Measurements from ENCODE around the gene DPH2.

Gene DPH2

DNA sequence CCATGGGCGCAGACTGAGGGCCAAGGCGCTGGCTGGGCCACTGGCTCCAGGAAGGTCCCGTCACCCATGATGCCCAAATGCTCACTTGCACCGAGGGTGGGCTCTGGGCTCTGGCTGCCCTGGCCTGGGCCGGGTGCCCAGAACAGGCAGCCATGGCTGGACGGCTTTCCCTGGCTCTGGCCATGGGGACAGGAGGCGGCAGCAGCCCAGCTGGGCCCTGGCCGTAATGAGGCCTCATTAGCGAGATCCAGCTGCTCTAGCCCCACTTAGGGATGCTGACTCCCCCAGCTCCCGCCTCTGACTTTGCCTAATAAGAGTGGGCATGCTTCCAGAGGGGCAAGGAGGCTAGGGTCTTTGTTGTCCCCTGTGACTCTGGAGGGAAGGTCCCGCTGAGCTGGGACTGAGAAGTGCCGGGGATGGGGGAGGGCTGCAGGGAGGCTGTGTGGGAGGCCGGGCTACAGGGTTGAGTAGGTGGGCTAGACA is 49.7 kb downstream of the DPH2 start:
- TF ChIP-seq ZFP30 (CRISPR knock-in tag; IDR thresholded peaks at IDR 0.05): no peak
- TF ChIP-seq ESRRG (CRISPR knock-in tag; IDR thresholded peaks at IDR 0.05): no peak
- TF ChIP-seq ZNF70 (CRISPR knock-in tag; IDR thresholded peaks at IDR 0.05): no peak
- no peak for TF ChIP-seq ZFP3 (CRISPR knock-in tag; IDR thresholded peaks at IDR 0.05)
- no peak for TF ChIP-seq CSDC2 (CRISPR knock-in tag; IDR thresholded peaks at IDR 0.05)
- no peak for ATAC-seq

DNA sequence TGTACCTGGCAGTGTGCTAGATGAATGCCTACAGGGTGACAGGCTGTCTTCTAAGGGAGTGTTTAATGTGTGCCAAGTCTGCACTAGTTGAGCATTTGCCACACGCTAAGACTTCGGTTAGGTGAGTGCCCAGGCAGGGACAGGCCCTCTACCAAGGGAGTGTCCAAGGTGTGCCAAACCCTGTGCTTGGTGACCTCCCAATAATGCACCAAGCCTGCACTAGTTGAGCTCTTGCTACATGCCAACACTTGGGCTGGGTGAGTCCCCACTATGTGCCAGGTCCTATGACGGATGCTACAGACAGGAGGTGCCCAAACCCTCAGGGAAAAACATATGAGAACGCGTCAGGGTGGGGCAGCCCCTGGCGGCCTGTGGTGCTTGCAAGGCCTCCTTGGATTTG is 50.7 kb downstream of the DPH2 start:
- TF ChIP-seq, protein P1, sequence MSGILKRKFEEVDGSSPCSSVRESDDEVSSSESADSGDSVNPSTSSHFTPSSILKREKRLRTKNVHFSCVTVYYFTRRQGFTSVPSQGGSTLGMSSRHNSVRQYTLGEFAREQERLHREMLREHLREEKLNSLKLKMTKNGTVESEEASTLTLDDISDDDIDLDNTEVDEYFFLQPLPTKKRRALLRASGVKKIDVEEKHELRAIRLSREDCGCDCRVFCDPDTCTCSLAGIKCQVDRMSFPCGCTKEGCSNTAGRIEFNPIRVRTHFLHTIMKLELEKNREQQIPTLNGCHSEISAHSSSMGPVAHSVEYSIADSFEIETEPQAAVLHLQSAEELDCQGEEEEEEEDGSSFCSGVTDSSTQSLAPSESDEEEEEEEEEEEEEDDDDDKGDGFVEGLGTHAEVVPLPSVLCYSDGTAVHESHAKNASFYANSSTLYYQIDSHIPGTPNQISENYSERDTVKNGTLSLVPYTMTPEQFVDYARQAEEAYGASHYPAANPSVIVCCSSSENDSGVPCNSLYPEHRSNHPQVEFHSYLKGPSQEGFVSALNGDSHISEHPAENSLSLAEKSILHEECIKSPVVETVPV (CRISPR knock-in tag; IDR thresholded peaks at IDR 0.05): no peak
- no peak for TF ChIP-seq ZFP30 (CRISPR knock-in tag; IDR thresholded peaks at IDR 0.05)
- TF ChIP-seq, protein P2, sequence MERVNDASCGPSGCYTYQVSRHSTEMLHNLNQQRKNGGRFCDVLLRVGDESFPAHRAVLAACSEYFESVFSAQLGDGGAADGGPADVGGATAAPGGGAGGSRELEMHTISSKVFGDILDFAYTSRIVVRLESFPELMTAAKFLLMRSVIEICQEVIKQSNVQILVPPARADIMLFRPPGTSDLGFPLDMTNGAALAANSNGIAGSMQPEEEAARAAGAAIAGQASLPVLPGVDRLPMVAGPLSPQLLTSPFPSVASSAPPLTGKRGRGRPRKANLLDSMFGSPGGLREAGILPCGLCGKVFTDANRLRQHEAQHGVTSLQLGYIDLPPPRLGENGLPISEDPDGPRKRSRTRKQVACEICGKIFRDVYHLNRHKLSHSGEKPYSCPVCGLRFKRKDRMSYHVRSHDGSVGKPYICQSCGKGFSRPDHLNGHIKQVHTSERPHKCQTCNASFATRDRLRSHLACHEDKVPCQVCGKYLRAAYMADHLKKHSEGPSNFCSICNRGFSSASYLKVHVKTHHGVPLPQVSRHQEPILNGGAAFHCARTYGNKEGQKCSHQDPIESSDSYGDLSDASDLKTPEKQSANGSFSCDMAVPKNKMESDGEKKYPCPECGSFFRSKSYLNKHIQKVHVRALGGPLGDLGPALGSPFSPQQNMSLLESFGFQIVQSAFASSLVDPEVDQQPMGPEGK (CRISPR knock-in tag; IDR thresholded peaks at IDR 0.05; ENCODE audit: borderline replicate concordance): no peak

DNA sequence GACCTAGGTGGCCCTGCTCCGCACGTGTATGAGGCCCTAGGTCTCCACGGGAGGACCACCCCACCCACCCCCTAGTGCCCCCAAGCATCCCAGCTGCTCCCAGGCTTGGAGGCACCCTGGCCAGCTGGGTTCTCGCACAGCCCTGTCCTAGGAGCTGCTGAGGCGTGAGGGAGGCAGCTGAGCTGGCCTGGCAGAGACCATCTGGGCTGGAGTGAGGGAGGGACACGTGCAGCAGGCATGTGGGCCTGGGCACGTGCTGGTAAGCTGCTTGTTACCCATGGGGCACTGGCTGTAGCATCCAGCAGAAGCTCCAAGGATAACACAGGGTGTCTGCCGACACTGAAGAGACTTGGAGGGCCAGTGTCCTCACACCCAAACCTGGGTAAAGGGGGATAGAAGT is 51.3 kb downstream of the DPH2 start:
- TF ChIP-seq, protein P3, sequence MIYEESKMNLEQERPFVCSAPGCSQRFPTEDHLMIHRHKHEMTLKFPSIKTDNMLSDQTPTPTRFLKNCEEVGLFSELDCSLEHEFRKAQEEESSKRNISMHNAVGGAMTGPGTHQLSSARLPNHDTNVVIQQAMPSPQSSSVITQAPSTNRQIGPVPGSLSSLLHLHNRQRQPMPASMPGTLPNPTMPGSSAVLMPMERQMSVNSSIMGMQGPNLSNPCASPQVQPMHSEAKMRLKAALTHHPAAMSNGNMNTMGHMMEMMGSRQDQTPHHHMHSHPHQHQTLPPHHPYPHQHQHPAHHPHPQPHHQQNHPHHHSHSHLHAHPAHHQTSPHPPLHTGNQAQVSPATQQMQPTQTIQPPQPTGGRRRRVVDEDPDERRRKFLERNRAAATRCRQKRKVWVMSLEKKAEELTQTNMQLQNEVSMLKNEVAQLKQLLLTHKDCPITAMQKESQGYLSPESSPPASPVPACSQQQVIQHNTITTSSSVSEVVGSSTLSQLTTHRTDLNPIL (CRISPR knock-in tag; IDR thresholded peaks at IDR 0.05; ENCODE audit: low read depth): no peak
- no peak for TF ChIP-seq OSR1 (CRISPR knock-in tag; IDR thresholded peaks at IDR 0.05)
- TF ChIP-seq, protein P4, sequence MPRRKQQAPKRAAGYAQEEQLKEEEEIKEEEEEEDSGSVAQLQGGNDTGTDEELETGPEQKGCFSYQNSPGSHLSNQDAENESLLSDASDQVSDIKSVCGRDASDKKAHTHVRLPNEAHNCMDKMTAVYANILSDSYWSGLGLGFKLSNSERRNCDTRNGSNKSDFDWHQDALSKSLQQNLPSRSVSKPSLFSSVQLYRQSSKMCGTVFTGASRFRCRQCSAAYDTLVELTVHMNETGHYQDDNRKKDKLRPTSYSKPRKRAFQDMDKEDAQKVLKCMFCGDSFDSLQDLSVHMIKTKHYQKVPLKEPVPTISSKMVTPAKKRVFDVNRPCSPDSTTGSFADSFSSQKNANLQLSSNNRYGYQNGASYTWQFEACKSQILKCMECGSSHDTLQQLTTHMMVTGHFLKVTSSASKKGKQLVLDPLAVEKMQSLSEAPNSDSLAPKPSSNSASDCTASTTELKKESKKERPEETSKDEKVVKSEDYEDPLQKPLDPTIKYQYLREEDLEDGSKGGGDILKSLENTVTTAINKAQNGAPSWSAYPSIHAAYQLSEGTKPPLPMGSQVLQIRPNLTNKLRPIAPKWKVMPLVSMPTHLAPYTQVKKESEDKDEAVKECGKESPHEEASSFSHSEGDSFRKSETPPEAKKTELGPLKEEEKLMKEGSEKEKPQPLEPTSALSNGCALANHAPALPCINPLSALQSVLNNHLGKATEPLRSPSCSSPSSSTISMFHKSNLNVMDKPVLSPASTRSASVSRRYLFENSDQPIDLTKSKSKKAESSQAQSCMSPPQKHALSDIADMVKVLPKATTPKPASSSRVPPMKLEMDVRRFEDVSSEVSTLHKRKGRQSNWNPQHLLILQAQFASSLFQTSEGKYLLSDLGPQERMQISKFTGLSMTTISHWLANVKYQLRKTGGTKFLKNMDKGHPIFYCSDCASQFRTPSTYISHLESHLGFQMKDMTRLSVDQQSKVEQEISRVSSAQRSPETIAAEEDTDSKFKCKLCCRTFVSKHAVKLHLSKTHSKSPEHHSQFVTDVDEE (CRISPR knock-in tag; IDR thresholded peaks at IDR 0.05): no peak
- no peak for TF ChIP-seq ZNF8 (CRISPR knock-in tag; IDR thresholded peaks at IDR 0.05)
- no peak for TF ChIP-seq ESRRG (CRISPR knock-in tag; IDR thresholded peaks at IDR 0.05)
- no peak for TF ChIP-seq ZC3H10 (CRISPR knock-in tag; IDR thresholded peaks at IDR 0.05)
- no peak for TF ChIP-seq SNAI2 (CRISPR knock-in tag; IDR thresholded peaks at IDR 0.05)
- TF ChIP-seq GLIS3 (CRISPR knock-in tag; IDR thresholded peaks at IDR 0.05): no peak
- TF ChIP-seq ZFP3 (CRISPR knock-in tag; IDR thresholded peaks at IDR 0.05): no peak
- TF ChIP-seq ARNTL (CRISPR knock-in tag; IDR thresholded peaks at IDR 0.05; ENCODE audit: borderline replicate concordance, low read depth): no peak
- TF ChIP-seq BACH2 (CRISPR knock-in tag; IDR thresholded peaks at IDR 0.05; ENCODE audit: borderline replicate concordance): no peak
- no peak for TF ChIP-seq RARB (CRISPR knock-in tag; IDR thresholded peaks at IDR 0.05)
- no peak for TF ChIP-seq CSDC2 (CRISPR knock-in tag; IDR thresholded peaks at IDR 0.05)
- no peak for TF ChIP-seq ZNF565 (CRISPR knock-in tag; conservative IDR thresholded peaks at IDR 0.05; ENCODE audit: low read depth)
- TF ChIP-seq, protein P1 (CRISPR knock-in tag; IDR thresholded peaks at IDR 0.05): no peak
- TF ChIP-seq ZNF70 (CRISPR knock-in tag; IDR thresholded peaks at IDR 0.05): no peak
- TF ChIP-seq, protein P5, sequence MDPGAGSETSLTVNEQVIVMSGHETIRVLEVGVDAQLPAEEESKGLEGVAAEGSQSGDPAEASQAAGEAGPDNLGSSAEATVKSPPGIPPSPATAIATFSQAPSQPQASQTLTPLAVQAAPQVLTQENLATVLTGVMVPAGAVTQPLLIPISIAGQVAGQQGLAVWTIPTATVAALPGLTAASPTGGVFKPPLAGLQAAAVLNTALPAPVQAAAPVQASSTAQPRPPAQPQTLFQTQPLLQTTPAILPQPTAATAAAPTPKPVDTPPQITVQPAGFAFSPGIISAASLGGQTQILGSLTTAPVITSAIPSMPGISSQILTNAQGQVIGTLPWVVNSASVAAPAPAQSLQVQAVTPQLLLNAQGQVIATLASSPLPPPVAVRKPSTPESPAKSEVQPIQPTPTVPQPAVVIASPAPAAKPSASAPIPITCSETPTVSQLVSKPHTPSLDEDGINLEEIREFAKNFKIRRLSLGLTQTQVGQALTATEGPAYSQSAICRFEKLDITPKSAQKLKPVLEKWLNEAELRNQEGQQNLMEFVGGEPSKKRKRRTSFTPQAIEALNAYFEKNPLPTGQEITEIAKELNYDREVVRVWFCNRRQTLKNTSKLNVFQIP (CRISPR knock-in tag; IDR thresholded peaks at IDR 0.05; ENCODE audit: borderline replicate concordance, low read depth): no peak
- TF ChIP-seq PPARA (CRISPR knock-in tag; IDR thresholded peaks at IDR 0.05; ENCODE audit: borderline replicate concordance): no peak
- no peak for TF ChIP-seq ZFP30 (CRISPR knock-in tag; IDR thresholded peaks at IDR 0.05)
- ATAC-seq: no peak

More for the DNA sequence above, 50.7 kb downstream of the DPH2 start:
- ATAC-seq: no peak
